ENCODE measurements around the gene RAB37. TPM values are rescaled to one million over a fixed set of nuclear protein-coding genes. Genes with fewer than 3 reads are reported as not detected.

Gene RAB37
- polyA plus RNA-seq, 1 donor from 2014 or later, result not detected

DNA sequence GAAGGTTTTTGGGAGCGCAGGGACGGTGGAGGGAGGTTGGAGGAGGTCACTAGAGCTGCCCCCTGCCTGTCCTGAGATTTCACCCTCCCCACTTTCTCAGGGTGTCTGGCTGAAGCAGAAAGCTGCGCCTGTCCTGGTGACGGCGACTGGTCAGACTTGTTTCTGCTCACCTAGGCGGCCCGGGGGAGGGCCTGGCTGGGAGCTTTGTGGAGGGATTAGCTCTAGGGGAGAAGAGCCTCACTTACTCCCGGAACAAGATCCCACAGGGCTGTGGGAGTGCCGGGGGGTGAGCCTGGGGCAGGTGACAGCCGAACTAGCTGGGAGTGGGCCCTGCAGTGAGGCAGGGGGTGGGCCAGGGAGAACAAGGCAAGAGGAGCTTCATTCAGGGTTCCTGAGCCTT is 22.9 kb downstream of the RAB37 start:
- no peak overlapping the region for H2AFZ ChIP-seq (ENCODE audit: low read depth, low read length)
- no peaks in the 10 kb centered on the region for H3K36me3 ChIP-seq (ENCODE audit: insufficient read depth, low read length)
- H3K9me3 ChIP-seq (ENCODE audit: low read length), result no peaks in the 10 kb centered on the region
- no peaks in the 10 kb centered on the region for H3K79me2 ChIP-seq (replicated peaks; ENCODE audit: insufficient read depth, low read length)
- H3K4me2 ChIP-seq (ENCODE audit: low read length), result no peak overlapping the region
- H3K9ac ChIP-seq (ENCODE audit: low read length), result no peak overlapping the region
- no peaks in the 10 kb centered on the region for H4K20me1 ChIP-seq (ENCODE audit: insufficient read depth)
- H3K27ac ChIP-seq (ENCODE audit: low read length), result no peak overlapping the region
- H3F3A ChIP-seq (ENCODE audit: insufficient read depth, low read length, poor library complexity, severe bottlenecking), result no peaks in the 10 kb centered on the region
- H3K9me2 ChIP-seq (ENCODE audit: insufficient read depth, low read length), result no peaks in the 10 kb centered on the region
- TF ChIP-seq RAD21 (conservative IDR thresholded peaks at IDR 0.05) (no peak), TAF1 (IDR thresholded peaks at IDR 0.05; ENCODE audit: low read depth) (no peak), POLR2AphosphoS5 (IDR thresholded peaks at IDR 0.05) (no peak), EP300 (conservative IDR thresholded peaks at IDR 0.05; ENCODE audit: poor library complexity, severe bottlenecking) (no peak), MXI1 (conservative IDR thresholded peaks at IDR 0.05; ENCODE audit: poor library complexity, severe bottlenecking) (no peak), EZH2 (IDR thresholded peaks at IDR 0.05; ENCODE audit: borderline replicate concordance, insufficient read depth, low read length, poor library complexity, severe bottlenecking) (no peak)
- TF ChIP-seq, protein P1, sequence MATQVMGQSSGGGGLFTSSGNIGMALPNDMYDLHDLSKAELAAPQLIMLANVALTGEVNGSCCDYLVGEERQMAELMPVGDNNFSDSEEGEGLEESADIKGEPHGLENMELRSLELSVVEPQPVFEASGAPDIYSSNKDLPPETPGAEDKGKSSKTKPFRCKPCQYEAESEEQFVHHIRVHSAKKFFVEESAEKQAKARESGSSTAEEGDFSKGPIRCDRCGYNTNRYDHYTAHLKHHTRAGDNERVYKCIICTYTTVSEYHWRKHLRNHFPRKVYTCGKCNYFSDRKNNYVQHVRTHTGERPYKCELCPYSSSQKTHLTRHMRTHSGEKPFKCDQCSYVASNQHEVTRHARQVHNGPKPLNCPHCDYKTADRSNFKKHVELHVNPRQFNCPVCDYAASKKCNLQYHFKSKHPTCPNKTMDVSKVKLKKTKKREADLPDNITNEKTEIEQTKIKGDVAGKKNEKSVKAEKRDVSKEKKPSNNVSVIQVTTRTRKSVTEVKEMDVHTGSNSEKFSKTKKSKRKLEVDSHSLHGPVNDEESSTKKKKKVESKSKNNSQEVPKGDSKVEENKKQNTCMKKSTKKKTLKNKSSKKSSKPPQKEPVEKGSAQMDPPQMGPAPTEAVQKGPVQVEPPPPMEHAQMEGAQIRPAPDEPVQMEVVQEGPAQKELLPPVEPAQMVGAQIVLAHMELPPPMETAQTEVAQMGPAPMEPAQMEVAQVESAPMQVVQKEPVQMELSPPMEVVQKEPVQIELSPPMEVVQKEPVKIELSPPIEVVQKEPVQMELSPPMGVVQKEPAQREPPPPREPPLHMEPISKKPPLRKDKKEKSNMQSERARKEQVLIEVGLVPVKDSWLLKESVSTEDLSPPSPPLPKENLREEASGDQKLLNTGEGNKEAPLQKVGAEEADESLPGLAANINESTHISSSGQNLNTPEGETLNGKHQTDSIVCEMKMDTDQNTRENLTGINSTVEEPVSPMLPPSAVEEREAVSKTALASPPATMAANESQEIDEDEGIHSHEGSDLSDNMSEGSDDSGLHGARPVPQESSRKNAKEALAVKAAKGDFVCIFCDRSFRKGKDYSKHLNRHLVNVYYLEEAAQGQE (IDR thresholded peaks at IDR 0.05; ENCODE audit: borderline replicate concordance), result no peak
- TF ChIP-seq, protein P2, sequence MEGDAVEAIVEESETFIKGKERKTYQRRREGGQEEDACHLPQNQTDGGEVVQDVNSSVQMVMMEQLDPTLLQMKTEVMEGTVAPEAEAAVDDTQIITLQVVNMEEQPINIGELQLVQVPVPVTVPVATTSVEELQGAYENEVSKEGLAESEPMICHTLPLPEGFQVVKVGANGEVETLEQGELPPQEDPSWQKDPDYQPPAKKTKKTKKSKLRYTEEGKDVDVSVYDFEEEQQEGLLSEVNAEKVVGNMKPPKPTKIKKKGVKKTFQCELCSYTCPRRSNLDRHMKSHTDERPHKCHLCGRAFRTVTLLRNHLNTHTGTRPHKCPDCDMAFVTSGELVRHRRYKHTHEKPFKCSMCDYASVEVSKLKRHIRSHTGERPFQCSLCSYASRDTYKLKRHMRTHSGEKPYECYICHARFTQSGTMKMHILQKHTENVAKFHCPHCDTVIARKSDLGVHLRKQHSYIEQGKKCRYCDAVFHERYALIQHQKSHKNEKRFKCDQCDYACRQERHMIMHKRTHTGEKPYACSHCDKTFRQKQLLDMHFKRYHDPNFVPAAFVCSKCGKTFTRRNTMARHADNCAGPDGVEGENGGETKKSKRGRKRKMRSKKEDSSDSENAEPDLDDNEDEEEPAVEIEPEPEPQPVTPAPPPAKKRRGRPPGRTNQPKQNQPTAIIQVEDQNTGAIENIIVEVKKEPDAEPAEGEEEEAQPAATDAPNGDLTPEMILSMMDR (IDR thresholded peaks at IDR 0.05; ENCODE audit: poor library complexity, severe bottlenecking), result no peak
- H3K4me3 ChIP-seq (ENCODE audit: low read length), result no peak overlapping the region
- no peaks in the 10 kb centered on the region for H3K27me3 ChIP-seq (ENCODE audit: insufficient read depth, low read depth, low read length)

DNA sequence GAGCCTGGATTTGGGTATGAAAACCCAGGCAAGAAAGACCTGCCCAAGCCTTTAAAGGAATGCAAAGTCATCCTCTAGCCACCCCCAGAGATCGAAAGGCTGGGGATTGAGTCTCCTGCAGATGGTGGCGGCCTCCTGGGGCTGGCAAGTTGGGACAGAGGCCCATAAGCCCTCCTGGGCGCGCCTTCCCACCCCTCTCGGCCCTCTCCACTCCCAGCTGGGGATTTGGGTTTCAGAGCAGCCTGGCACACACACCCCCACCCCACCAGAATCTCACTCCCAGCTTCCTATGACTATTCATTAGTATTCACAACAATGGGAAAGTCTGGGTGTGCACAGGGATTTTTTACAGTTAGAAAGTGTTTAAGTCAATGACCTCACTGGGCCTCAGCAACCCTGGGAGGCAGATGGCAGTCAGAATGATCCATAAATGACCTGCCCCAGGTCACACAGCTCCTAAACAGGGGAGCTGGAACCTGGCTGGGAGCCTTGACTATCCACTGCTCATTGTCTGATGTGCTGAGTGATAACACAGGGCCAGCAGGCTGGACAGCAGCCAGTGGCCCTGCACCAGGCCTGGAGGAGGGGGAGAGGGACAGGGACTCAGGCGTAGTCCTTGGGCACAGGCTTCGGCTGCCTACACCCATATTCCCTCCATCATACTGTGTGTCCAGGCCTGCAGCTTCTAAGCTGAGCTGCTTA is 23.5 kb downstream of the RAB37 start:
- H3K9ac ChIP-seq (ENCODE audit: low read length), result no peak overlapping the region
- no peak overlapping the region for H3K4me2 ChIP-seq (ENCODE audit: low read length)

More for the DNA sequence above, 23.5 kb downstream of the RAB37 start:
- H3F3A ChIP-seq (ENCODE audit: insufficient read depth, low read length, poor library complexity, severe bottlenecking), result no peaks in the 10 kb centered on the region
- H3K79me2 ChIP-seq (replicated peaks; ENCODE audit: insufficient read depth, low read length), result no peaks in the 10 kb centered on the region
- TF ChIP-seq RAD21 (conservative IDR thresholded peaks at IDR 0.05), result no peak
- TF ChIP-seq, protein P1 (IDR thresholded peaks at IDR 0.05; ENCODE audit: borderline replicate concordance), result no peak
- H2AFZ ChIP-seq (ENCODE audit: low read depth, low read length), result no peak overlapping the region
- no peaks in the 10 kb centered on the region for H4K20me1 ChIP-seq (ENCODE audit: insufficient read depth)
- no peaks in the 10 kb centered on the region for H3K36me3 ChIP-seq (ENCODE audit: insufficient read depth, low read length)
- no peaks in the 10 kb centered on the region for H3K27me3 ChIP-seq (ENCODE audit: insufficient read depth, low read depth, low read length)
- no peaks in the 10 kb centered on the region for H3K9me3 ChIP-seq (ENCODE audit: low read length)
- no peaks in the 10 kb centered on the region for H3K9me2 ChIP-seq (ENCODE audit: insufficient read depth, low read length)
- H3K27ac ChIP-seq (ENCODE audit: low read length), result no peak overlapping the region
- H3K4me3 ChIP-seq (ENCODE audit: low read length), result no peak overlapping the region
